Measurements from ENCODE around the gene SLC16A14. TPM values are rescaled to one million over a fixed set of nuclear protein-coding genes. Genes with fewer than 3 reads are reported as not detected.

Gene SLC16A14
- polyA plus RNA-seq, 1 donor from 2014 or later = 128 TPM

DNA sequence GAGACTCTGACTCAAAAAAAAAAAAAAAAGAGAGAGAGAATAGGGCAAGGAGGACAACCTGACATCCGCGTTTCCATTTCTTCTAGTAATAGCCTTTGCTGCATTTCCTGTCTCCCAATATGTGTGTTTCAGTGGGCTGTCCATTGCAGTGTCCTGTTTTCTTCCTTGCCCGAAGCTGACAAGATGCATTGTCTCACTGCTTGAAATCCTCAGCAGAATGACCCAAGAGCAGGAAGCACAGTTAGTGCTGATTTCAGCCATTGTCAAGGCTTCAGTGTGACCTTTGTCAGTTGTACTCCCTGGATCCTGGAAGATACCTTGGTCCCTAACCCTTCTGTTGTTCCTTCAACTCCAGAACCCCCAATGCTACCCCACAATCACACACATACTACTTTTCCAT is 71.2 kb downstream of the SLC16A14 start:
- Histone ChIP-seq H3K27ac (ENCODE audit: low read length) (no peak overlapping the region), H3K4me3 (ENCODE audit: low read length) (no peak overlapping the region), H3K27me3 (ENCODE audit: insufficient read depth, low read depth, low read length) (no peaks in the 10 kb centered on the region), H3K79me2 (replicated peaks; ENCODE audit: insufficient read depth, low read length) (no peaks in the 10 kb centered on the region), H3K36me3 (ENCODE audit: insufficient read depth, low read length) (no peaks in the 10 kb centered on the region), H4K20me1 (ENCODE audit: insufficient read depth) (no peaks in the 10 kb centered on the region), H3K9me2 (ENCODE audit: insufficient read depth, low read length) (no peaks in the 10 kb centered on the region), H3F3A (ENCODE audit: insufficient read depth, low read length, poor library complexity, severe bottlenecking) (no peaks in the 10 kb centered on the region), H2AFZ (ENCODE audit: low read depth, low read length) (no peak overlapping the region), H3K9ac (ENCODE audit: low read length) (no peak overlapping the region), H3K9me3 (ENCODE audit: low read length) (no peaks in the 10 kb centered on the region), H3K4me2 (ENCODE audit: low read length) (no peak overlapping the region)
- TF ChIP-seq EZH2 (IDR thresholded peaks at IDR 0.05; ENCODE audit: borderline replicate concordance, insufficient read depth, low read length, poor library complexity, severe bottlenecking) (no peak), SMC3 (conservative IDR thresholded peaks at IDR 0.05; ENCODE audit: poor library complexity) (no peak), EP300 (conservative IDR thresholded peaks at IDR 0.05; ENCODE audit: poor library complexity, severe bottlenecking) (no peak), POLR2AphosphoS5 (IDR thresholded peaks at IDR 0.05) (no peak), RAD21 (conservative IDR thresholded peaks at IDR 0.05) (no peak), TAF1 (IDR thresholded peaks at IDR 0.05; ENCODE audit: low read depth) (no peak), MXI1 (conservative IDR thresholded peaks at IDR 0.05; ENCODE audit: poor library complexity, severe bottlenecking) (no peak)
- TF ChIP-seq, protein P1, sequence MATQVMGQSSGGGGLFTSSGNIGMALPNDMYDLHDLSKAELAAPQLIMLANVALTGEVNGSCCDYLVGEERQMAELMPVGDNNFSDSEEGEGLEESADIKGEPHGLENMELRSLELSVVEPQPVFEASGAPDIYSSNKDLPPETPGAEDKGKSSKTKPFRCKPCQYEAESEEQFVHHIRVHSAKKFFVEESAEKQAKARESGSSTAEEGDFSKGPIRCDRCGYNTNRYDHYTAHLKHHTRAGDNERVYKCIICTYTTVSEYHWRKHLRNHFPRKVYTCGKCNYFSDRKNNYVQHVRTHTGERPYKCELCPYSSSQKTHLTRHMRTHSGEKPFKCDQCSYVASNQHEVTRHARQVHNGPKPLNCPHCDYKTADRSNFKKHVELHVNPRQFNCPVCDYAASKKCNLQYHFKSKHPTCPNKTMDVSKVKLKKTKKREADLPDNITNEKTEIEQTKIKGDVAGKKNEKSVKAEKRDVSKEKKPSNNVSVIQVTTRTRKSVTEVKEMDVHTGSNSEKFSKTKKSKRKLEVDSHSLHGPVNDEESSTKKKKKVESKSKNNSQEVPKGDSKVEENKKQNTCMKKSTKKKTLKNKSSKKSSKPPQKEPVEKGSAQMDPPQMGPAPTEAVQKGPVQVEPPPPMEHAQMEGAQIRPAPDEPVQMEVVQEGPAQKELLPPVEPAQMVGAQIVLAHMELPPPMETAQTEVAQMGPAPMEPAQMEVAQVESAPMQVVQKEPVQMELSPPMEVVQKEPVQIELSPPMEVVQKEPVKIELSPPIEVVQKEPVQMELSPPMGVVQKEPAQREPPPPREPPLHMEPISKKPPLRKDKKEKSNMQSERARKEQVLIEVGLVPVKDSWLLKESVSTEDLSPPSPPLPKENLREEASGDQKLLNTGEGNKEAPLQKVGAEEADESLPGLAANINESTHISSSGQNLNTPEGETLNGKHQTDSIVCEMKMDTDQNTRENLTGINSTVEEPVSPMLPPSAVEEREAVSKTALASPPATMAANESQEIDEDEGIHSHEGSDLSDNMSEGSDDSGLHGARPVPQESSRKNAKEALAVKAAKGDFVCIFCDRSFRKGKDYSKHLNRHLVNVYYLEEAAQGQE (IDR thresholded peaks at IDR 0.05; ENCODE audit: borderline replicate concordance) = no peak
- TF ChIP-seq, protein P2, sequence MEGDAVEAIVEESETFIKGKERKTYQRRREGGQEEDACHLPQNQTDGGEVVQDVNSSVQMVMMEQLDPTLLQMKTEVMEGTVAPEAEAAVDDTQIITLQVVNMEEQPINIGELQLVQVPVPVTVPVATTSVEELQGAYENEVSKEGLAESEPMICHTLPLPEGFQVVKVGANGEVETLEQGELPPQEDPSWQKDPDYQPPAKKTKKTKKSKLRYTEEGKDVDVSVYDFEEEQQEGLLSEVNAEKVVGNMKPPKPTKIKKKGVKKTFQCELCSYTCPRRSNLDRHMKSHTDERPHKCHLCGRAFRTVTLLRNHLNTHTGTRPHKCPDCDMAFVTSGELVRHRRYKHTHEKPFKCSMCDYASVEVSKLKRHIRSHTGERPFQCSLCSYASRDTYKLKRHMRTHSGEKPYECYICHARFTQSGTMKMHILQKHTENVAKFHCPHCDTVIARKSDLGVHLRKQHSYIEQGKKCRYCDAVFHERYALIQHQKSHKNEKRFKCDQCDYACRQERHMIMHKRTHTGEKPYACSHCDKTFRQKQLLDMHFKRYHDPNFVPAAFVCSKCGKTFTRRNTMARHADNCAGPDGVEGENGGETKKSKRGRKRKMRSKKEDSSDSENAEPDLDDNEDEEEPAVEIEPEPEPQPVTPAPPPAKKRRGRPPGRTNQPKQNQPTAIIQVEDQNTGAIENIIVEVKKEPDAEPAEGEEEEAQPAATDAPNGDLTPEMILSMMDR (IDR thresholded peaks at IDR 0.05; ENCODE audit: poor library complexity, severe bottlenecking) = no peak

DNA sequence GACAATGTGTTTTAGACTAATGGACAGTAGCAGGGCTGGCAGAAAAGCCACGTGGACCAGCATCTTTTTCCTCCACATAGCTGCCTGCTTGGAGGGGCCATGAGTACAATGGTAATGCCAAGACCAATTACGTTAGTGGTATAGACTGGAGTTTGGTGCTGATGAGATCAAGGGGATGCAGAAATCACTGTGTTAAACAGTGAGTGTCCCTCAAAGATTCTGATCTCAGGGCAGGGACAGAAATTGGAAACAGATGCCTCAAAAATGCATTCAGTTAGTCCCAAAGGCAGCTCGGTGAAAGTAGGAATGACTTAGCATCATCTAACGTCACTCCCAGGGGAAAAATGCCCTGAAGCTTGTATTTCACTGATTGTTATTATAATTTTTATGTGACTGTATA is 72.4 kb downstream of the SLC16A14 start:
- H3K27ac ChIP-seq (ENCODE audit: low read length) = no peak overlapping the region
- H3K36me3 ChIP-seq (ENCODE audit: insufficient read depth, low read length) = no peaks in the 10 kb centered on the region
- H4K20me1 ChIP-seq (ENCODE audit: insufficient read depth) = no peaks in the 10 kb centered on the region
- H3K9me3 ChIP-seq (ENCODE audit: low read length) = no peaks in the 10 kb centered on the region
- H3K27me3 ChIP-seq (ENCODE audit: insufficient read depth, low read depth, low read length) = no peaks in the 10 kb centered on the region
- no peak for TF ChIP-seq MXI1 (conservative IDR thresholded peaks at IDR 0.05; ENCODE audit: poor library complexity, severe bottlenecking)
- TF ChIP-seq POLR2AphosphoS5 (IDR thresholded peaks at IDR 0.05) = no peak
- TF ChIP-seq EZH2 (IDR thresholded peaks at IDR 0.05; ENCODE audit: borderline replicate concordance, insufficient read depth, low read length, poor library complexity, severe bottlenecking) = no peak
- TF ChIP-seq, protein P1 (IDR thresholded peaks at IDR 0.05; ENCODE audit: borderline replicate concordance) = no peak
- H3K9me2 ChIP-seq (ENCODE audit: insufficient read depth, low read length) = no peaks in the 10 kb centered on the region
- H3F3A ChIP-seq (ENCODE audit: insufficient read depth, low read length, poor library complexity, severe bottlenecking) = no peaks in the 10 kb centered on the region
- no peak overlapping the region for H3K9ac ChIP-seq (ENCODE audit: low read length)
- no peak overlapping the region for H3K4me3 ChIP-seq (ENCODE audit: low read length)
- H3K4me2 ChIP-seq (ENCODE audit: low read length) = no peak overlapping the region
- H3K79me2 ChIP-seq (replicated peaks; ENCODE audit: insufficient read depth, low read length) = no peaks in the 10 kb centered on the region
- H2AFZ ChIP-seq (ENCODE audit: low read depth, low read length) = no peak overlapping the region
